GM19238 (cell line): ENCODE results near the gene GID8.
"Not testable (repeated sequence)": the region's sequence is repeated elsewhere in the genome, so short reads cannot be mapped to it uniquely, and the experiment has no call there.

ENCODE experiments used
- DNase-seq: peaks from one replicate; pipeline ENCODE4 v3.0.0; 2011; ENCODE audit warnings: low spot score; ENCODE audit not compliant: insufficient read length

The GID8 gene

DNA sequence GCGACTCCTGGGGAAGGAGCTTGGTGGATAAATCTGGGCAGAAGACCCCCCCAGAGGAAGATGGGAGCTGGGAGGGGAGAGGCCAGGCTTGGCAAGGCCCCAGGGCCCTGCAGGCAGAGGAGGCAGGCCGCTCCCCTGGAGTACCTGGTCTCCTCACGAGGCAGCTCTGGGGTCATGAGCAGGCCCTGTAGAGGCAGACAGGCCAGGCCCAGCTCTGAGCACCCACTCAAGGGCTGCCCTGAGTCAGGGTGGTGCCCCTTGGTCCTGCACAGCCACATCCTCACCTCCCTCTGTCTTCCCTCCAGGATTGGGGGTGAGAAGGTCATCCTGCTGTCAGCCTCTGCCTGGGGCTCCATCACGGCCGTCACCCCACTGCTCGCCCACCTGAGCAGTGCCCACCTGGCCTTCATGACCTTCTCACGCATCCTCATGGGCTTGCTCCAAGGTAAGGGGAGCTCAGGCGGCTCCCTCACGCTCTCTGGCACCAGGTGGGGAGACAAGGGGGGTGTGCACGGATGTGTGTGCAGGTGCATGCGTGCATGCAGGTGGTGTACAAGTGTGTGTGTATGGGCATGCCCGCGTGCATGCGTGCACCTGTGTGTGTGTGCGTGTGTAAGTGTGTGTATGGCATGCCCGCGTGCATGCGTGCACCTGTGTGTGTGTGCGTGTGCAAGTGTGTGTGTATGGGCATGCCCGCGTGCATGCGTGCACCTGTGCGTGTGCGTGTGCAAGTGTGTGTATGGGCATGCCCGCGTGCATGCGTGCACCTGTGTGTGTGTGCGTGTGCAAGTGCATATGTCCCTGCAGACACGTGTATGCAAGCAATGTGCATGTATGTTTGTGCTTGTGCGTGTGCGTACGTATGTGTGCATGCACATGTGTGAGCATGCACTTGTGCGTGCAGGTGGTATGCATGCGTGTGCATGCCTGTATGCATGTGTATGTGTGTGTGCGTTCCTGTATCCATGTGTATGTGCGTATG lies 19.5 kb downstream of the GID8 start:
- DNase-seq, result no peak

DNA sequence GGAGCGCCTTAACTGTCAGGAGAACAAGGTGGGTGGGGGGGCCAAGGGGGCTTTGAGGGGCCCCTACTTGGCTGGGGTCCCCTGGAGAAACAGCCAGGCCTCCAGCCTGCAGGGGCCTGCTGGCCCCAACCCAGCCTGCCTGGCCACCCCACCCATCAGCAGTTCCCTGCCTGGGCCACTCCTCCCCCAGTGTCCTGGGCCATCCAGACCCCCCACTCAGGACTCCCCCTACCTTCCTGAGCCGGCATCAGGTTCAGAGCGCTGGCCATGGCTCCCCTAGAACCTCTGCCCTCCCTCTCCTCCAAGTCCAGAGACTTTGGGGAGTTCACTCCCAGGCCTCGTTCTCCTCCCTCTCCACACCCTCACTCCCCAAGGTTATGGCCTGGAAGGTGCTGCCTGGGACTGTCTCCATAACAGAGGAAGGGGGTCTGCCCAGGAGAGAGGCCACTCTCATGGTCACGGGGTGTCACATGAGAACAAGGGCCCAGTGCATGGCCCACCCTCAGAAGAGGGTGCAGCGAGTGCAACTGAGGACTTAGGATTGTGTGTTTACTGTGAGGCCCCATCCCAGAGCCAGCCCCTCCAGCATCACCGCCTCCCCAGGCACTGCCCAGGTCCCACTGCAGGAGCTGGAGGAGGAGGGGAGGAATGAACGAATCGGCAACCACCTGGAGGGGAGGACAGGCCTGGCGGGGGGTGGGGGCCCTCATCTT lies 20.6 kb downstream of the GID8 start:
- no peak for DNase-seq

DNA sequence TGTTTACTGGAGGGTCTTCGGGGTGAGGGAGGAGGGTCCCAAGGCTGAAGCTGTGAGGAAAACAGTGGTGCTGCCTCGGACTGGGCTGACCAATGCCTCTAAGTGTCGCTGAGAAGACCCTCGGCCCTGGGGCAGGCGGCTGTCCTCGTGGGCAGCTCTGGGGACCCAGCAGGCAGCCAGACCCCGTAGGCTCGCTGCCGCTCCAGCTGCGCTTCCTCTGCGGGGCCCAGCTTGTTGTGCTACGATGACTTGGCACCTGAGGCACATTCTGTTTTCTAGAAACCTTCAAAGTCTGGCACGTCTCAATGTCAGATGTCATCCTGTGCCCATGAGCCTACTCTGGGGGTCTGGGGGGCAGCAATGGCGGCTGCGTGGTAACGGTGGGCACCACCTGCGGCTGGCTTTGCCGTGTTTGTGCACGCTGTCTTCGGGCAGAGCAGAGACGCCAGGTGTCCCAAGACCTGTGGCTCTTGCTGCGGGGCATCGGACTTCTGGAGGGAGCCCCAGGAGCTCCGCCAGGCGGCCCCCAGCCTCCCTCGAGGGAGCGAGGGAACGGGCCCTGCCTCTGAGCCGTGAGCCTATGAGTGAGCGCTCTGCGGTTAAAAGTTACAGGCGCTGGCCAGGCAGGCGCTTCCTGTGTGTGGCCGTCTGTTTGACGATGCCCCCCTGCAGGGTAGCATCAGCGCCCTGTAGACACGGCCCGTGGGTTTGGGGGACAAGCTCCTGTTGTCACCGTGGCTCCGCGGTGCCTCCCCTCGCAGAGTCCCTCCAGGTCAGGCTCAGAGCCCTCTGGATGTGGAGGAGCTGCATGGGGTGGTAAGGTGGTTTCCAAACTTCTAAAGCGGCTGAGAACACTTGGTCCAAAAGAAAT lies 21.4 kb downstream of the GID8 start:
- no peak for DNase-seq

DNA sequence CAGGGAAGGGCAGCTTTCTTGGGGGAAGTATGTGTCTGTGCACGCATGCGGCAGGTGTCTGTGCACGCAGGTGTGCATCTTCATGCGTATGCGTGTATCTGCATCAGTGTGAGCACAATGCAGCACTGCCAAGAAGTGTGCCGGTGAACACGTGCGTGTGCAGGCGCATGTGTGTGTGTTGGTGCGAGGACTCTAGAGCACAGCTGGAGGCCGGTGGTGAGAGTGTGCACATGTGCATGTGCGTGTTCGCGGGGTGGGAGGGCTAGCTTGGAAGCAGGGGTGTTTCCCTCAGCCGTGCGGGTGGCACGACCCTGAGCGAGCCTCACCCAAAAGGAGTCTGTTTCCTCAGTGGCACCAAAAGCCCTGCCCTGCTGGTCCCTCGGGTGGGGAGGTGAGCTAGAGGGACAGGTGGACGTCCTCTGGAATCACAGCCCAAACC lies 22.1 kb downstream of the GID8 start:
- no peak for DNase-seq

DNA sequence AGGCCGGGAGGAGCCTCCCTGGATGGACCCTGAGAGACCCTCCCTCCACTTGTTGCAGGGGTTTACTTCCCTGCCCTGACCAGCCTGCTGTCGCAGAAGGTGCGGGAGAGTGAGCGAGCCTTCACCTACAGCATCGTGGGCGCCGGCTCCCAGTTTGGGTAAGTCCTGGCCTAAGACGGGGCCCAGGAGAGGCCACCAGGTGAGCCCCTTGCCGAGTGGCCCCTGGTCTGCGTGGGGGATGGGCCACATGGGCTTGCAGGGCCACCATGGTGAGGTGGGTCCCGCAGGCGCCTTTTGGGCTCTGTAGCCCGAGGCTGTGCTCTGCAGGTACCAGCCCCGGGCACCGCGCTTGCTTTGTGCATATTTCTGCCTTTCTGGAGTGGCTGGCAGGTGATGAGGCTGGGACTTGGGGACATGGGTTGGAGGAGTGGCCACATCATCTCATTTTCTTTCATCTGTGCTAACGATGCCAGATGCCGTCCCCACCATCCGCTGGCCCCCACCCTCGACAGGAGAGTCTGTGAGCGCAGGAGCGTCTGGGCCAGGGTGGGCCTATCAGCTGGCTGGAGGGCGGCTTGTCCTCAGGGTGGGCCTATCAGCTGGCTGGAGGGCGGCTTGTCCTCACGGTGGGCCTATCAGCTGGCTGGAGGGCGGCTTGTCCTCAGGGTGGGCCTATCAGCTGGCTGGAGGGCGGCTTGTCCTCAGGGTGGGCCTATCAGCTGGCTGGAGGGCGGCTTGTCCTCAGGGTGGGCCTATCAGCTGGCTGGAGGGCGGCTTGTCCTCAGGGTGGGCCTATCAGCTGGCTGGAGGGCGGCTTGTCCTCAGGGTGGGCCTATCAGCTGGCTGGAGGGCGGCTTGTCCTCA lies 22.7 kb downstream of the GID8 start:
- DNase-seq, result not testable (repeated sequence)

DNA sequence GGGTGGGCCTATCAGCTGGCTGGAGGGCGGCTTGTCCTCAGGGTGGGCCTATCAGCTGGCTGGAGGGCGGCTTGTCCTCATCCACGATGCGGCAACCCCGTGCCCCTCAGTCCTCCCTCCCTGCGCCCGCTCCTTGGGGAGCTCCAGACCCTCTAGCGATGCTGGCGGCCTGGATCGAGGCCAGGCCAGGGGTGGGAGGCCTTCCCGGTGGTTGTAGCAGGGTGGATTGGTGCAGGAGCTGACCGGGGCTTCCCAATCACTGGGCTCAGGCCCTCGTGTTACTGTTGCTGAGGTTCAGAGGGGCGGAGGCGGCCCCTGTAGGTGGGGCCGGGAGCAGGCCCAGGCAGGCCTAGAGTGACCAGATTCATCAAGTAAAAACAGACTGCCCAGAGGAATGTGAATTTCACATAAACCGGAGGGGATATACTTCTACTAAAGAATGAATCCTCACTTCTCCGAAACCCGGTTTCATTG lies 23.4 kb downstream of the GID8 start:
- no peak for DNase-seq

DNA sequence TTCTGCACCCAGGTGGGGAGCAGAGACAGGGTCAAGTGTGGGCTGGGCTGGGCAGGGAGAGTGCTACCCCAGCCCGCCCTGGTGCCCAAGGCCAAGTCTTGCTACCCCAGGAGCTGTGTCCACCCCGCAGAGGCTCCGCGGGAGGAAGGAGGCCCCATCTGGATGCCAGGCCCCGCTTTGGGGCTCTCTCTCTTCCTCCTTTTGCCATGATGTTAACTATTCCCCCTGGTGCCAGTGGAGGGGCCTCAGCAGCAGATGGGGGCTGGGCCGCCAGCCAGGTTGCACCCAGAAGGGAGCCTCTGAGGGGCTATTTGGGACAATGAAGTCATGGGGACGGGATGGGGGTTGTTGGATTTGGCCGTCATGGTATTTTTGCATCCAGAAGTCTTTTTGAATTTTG lies 23.9 kb downstream of the GID8 start:
- no peak for DNase-seq

DNA sequence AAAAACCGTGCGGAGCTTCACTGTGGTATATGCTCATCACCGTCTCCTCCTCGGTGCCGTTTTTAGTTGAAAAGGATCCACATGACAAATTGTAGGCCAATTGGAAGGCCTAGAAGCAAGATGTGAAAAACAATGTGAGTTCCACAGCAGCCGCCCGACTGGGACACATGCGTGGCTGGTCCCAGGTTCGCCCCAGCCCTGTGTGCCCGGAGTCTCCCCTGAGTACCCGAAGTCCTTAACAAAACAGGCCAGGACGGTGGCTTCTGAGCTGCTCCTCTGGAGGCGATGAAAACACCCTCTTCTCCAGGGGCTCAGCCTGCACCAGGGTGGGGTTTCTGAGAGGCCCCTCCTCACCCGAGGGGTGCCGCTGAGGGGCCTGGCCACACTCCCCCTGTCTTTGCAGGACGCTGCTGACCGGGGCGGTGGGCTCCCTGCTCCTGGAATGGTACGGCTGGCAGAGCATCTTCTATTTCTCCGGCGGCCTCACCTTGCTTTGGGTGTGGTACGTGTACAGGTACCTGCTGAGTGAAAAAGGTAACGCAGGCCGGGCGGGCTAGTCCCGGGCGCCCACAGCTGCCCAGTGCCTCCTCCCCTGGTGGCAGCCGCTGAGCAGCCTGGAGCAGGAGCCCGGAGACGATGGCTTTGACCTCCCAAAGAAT lies 24.4 kb downstream of the GID8 start:
- no peak for DNase-seq

DNA sequence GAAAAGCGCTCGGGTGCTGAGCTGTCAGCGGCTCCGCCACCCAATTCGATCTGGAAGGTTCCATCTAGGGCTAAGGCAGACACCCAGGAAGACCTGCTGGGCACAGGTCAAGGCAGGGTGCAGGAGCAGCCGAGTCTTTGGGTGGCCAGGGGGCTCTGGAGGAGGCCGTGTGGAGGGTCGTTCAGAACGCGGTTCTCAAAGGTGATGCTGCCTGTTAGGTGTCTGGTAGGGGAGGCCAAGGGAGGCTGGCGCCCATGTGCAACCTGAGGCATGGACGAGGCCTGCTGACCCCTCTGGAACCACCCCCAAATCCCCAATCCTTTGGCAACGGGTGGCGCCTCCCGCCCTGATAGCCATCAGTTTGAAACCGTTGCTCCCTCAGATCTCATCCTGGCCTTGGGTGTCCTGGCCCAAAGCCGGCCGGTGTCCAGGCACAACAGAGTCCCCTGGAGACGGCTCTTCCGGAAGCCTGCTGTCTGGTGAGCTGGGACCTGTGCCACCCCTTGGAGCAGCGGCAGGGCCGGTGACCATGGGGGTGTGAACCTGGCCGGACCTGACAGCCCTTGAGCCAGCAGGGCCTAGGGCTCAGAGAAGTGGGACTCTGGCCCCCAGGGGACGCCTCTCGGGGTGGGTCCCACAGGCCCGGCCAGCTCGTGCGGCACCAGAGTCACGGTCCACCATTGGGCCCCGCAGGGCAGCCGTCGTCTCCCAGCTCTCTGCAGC lies 25.1 kb downstream of the GID8 start:
- DNase-seq, result no peak

DNA sequence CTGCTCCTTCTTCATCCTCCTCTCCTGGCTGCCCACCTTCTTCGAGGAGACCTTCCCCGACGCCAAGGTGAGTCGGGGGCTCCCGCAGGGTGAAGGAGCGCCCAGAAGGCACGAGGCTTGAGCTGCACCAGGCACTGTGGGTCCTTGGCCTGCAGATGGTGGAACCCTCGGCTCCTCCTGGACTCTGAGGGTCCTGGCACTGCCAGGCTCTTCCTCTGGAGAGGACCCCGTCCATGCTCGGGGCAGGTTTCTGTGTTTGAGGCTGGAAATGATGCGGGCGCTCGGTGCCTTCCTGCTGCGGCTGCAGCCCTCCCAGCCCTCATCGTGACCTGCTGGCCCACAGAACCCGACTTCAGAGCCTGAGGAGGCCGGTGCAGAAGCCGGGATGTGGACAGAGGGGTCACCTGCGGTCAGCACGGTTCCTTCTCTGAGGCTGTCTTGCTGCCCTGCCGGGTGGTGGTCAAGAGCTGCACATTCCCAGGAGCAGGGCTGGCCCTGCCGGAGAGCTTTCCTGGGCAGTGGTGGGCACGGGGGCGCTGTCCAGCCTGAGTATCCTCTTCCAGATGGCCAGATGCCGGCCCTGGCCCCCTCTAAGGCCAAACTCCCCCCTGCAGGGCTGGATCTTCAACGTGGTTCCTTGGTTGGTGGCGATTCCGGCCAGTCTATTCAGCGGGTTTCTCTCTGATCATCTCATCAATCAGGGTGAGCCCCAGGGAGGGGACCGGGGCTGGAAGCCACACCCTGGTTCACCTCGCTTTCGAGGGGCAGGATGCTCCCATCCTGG lies 25.9 kb downstream of the GID8 start:
- DNase-seq, result no peak

DNA sequence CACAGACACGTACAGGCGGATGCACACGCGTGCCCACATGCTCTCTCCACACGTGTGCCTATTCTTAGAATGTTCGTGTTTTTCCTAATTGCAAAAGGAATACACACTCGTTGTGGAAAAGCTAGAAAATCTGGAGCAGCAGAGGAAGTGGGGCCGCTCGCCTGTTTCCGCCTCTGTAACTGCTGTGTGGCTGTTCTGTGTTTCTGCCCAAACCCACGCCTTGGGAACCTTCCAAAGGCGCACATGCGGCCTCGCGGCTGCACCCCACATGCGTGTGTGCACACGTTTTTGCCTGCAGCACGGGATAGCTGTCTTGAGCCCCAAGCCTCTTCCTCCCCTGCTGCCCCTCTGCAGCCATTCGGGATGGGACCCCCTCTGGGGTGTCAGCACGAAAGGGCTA lies 26.8 kb downstream of the GID8 start:
- no peak for DNase-seq

DNA sequence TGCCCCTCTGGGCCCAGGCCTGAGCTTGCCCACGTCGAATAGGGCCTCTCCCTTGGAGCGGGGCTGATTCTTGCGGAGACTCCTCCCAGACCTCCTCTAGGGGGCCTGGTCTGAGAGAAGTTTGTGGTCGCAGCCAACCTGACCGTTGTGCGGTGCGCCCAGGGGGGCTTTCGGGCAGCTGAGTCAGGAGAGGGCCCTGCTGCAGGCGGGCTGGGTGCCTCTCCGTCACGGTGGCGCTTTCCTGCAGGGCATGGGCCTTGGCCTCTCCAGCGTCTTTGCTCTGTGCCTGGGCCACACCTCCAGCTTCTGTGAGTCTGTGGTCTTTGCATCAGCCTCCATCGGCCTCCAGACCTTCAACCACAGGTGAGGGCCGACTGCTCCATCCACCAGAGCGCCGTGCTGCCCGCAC lies 27.4 kb downstream of the GID8 start:
- no peak for DNase-seq

DNA sequence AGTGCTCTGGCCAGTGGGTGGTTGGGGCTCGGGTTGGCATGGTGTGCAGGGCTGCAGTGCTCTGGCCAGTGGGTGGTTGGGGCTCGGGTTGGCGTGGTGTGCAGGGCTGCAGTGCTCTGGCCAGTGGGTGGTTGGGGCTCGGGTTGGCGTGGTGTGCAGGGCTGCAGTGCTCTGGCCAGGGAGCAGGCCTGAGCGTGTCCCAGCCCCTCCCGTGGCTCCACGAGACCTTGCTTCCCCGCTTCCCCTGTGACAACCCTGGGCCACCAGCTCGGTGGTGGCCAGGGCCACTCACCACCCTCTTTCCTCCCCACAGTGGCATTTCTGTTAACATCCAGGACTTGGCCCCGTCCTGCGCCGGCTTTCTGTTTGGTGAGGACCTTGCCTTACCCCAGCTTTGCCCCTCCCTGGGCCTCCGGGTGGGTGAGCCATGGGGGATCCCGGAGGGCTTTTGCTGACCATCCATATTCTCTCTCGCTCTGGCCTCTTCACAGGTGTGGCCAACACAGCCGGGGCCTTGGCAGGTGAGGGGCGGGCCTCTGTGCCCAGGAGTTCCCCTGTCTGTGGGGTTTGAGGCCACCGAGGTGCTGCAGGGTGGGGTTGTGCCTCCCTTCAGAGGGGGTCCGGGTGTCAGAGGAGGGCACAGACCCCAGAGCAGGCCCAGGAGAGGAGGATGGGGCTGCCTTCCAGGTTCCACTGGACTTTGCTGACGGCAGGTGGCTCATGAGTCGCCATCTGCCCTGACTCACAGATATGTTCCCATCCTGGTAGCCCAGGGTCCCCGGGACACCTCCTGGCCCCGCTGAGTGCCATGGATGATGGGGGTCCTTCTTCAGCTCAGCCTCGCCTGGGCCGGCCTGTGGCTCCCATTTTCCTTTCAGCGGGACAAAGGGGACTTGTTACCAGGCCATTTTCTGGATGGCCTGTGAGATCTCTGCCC lies 28.5 kb downstream of the GID8 start:
- DNase-seq, result no peak

DNA sequence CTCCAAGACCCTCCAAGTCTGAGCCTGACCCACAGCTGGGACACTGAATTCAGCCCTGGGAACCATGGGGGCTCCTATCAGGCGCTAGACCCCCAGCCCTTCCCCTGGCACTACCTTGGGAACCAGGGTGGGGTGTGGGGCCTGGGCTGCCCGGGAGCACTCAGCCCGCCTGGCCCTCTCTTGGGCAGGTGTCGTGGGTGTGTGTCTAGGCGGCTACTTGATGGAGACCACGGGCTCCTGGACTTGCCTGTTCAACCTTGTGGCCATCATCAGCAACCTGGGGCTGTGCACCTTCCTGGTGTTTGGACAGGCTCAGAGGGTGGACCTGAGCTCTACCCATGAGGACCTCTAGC lies 29.2 kb downstream of the GID8 start:
- DNase-seq, result no peak

DNA sequence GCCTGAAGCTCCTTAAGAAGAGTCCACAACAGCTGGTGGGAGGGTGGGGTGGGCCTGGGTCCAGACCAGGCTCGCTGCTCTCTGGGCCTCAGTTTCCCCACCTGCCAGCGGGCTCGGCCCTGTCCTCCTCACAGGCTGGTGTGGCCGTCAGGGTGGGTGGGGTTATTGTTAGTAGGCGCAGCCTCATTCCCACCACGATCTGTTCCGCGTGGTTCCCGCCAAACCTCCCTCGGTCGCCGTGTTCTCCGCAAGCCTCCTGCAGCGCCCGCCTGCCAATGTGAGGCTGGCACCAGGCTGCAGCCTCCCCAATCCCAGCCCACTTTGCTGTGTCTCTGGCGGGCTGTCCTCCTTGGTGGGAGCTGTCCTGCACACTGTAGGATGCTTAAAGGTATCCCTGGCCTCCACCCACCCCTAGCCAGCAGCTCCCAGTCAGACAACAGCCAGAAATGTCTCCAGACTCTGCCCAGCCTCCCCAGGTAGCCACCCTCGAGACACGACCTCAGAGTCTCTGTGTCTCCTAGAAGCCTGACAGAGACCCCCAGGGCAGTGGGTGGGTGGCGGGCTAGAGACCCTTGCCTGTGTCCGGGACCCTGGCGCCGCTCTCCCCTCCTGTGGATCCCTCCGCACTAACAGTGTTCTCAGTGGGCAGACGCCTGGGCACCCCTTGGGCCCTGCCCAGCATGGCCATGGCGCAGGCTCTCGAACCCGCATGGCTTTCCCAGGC lies 29.8 kb downstream of the GID8 start:
- DNase-seq, result no peak

DNA sequence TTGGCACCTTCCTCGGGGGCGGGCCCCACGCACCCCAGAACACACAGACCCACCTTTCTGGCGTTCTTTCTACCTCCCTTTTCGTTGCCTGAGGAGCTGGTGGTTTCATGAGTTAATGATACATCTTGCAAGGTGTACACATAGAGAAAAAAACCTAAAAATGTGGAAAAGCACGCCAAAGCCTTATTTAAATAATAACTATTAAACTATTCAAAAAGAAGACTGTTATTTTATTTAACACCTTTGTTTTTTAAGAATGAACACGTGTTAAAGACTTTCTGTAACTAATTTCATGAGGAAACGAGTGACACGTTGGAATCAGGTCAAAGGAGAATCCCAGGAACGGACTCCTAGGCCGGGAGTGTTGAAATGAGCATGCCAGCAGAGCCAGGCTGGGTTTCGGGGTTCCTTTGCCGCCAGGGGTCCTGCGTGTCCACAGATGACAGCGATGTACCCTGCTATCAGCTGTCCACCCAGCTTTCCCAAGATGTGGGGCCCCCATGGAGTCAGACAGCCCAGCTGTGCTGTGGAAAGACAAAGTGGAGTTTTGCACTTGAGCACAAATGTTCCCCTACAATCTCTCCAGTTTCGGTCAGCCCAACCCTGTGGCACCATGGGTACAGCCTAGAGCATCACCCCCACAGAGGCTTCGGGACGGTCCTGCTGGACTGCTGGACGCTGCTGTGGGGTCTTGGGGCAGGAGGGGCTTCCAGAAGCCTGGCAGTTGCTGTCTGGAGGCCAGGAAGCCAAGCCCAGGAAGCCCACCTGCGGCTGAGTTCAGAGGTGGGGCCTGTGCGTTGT lies 30.6 kb downstream of the GID8 start:
- DNase-seq, result no peak
